SU-DHL-6 (cell line): ENCODE results near the gene CUEDC1.

Source experiments
- EZH2phosphoT487 ChIP-seq: fragments of 200-600 bp; sonication (generic), shearing (Covaris generic); conservative IDR thresholded peaks from 2 replicates; pipeline ENCODE4 v1.6.1; 2018; ENCODE audit warnings: mild to moderate bottlenecking, antibody characterized with exemption, low read length, moderate library complexity, mixed read lengths
- TF ChIP-seq, protein P1 (sequence below): fragments of 200-600 bp; sonication (generic); IDR thresholded peaks from one replicate; pipeline ENCODE4 v1.5.1; 2017; ENCODE audit warnings: antibody characterized with exemption, mild to moderate bottlenecking, low read length, moderate library complexity; ENCODE audit not compliant: insufficient read depth, poor library complexity, severe bottlenecking

- TF ChIP-seq, protein P1, sequence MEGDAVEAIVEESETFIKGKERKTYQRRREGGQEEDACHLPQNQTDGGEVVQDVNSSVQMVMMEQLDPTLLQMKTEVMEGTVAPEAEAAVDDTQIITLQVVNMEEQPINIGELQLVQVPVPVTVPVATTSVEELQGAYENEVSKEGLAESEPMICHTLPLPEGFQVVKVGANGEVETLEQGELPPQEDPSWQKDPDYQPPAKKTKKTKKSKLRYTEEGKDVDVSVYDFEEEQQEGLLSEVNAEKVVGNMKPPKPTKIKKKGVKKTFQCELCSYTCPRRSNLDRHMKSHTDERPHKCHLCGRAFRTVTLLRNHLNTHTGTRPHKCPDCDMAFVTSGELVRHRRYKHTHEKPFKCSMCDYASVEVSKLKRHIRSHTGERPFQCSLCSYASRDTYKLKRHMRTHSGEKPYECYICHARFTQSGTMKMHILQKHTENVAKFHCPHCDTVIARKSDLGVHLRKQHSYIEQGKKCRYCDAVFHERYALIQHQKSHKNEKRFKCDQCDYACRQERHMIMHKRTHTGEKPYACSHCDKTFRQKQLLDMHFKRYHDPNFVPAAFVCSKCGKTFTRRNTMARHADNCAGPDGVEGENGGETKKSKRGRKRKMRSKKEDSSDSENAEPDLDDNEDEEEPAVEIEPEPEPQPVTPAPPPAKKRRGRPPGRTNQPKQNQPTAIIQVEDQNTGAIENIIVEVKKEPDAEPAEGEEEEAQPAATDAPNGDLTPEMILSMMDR, result no peak
- TF ChIP-seq EZH2phosphoT487, result no peak
Observed at GRCh38 chr17:57976594-57976993, 21.4 kb upstream of the CUEDC1 start.
